ENCODE data around the gene UBXN10.

DNA sequence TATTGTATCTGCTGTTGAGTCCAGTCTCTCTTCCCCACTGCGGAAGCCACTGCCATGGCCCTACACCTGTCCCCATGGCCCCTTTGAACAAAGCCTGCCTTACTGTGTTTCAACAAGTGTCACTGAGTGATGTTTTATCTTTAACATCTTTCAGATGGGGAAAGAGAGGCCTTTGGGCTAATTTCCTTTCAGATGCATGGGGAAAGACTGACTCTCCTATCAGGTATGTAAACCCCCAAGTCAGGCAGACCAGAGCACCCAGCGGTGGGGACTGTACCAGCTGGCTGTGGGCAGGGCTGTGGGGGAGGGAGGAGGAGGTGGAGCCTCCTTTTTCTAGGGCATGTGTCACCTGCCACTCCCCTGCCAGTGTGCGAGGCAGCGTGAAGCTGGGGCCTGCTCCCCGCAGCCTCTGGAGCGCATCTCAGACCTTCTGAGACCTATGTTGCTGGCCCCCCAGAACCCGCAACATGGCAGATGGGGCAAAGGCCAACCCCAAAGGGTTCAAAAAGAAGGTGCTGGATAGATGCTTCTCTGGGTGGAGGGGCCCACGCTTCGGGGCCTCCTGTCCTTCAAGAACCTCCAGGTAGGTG lies 46.8 kb upstream of the UBXN10 start, which contains the start of gene PLA2G2F:
- TF ChIP-seq, protein P1, sequence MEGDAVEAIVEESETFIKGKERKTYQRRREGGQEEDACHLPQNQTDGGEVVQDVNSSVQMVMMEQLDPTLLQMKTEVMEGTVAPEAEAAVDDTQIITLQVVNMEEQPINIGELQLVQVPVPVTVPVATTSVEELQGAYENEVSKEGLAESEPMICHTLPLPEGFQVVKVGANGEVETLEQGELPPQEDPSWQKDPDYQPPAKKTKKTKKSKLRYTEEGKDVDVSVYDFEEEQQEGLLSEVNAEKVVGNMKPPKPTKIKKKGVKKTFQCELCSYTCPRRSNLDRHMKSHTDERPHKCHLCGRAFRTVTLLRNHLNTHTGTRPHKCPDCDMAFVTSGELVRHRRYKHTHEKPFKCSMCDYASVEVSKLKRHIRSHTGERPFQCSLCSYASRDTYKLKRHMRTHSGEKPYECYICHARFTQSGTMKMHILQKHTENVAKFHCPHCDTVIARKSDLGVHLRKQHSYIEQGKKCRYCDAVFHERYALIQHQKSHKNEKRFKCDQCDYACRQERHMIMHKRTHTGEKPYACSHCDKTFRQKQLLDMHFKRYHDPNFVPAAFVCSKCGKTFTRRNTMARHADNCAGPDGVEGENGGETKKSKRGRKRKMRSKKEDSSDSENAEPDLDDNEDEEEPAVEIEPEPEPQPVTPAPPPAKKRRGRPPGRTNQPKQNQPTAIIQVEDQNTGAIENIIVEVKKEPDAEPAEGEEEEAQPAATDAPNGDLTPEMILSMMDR (IDR thresholded peaks at IDR 0.05): no peak
- no peak for TF ChIP-seq POLR2A (IDR thresholded peaks at IDR 0.05)
